ENCODE data around the gene PIM1. TPM values are rescaled to one million over a fixed set of nuclear protein-coding genes. Genes with fewer than 3 reads are reported as not detected.

PIM1 gene
- total RNA-seq, 1 donor from 2014 or later: 151 TPM

DNA sequence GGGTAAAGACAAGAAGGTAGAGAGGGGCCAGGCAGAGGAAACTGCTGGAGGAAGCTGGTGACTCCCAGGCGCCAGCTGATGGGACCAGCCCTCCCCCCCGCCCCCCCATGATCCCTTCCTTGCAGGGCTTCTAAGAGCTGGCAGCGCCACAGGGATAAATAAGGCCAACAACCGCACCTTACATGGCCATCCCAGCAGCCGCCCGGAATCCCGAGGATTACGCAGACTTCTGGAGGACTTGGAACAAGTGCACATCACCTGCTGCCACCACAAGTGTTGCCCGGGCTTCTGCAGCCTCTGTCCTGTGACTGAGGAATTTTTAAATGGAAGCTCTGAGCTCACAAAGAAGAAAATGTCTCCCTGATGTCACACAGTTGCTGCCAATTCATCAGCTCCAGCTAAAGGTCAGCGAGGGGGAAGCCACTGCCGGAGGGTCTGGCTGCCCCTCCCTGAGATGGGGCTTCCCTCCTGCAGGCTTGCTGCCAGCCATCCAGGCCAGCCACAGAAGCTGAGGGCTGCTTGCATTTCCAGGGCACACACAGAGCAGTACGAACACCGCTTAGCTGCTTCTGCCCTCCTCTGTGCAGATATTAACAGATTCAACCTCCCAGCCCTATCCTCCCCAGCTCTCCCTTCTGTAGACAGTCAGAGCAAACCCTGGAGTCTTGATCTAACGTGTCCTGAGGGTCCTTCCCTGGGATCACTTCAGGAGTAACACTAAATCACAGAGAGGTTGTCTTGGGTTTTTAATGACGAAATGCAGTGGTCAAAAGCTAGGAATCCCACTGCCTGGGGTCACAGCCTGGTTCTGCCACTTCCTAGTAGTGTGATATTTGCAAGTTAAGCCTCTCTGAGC, 38.6 kb upstream of the PIM1 start:
- Mint-ChIP-seq H3K36me3 (ENCODE audit: low read depth) (no peaks in the 10 kb centered on the region), H3K27me3 (ENCODE audit: low read depth) (peaks cover 7% of the 10 kb centered on the region), H3K4me1 (ENCODE audit: low read depth) (peaks cover 12% of the 10 kb centered on the region), H3K4me3 (ENCODE audit: low read depth) (no peak overlapping the region), H3K9me3 (no peaks in the 10 kb centered on the region), H3K27ac (no peak overlapping the region)
- intact Hi-C loops (cut with micrococcal nuclease): no loop called here
- DNase-seq (ENCODE audit: low spot score): no peak

DNA sequence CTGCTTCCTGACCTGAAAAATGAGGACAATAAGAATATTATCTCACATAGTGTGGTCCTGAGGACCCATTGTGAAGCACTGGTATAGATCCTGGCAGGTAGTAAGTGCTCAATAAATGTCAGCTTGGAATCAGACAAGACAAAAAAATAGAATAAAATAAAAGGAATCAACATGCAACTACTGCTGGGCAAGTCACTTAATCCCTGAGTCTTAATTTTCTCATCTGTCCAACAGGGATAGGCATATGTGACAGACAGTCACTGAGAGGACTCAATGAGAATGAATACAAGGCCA, 38.0 kb upstream of the PIM1 start:
- H3K36me3 Mint-ChIP-seq (ENCODE audit: low read depth): no peaks in the 10 kb centered on the region
- no peak for DNase-seq (ENCODE audit: low spot score)
- no peak overlapping the region for H3K4me3 Mint-ChIP-seq (ENCODE audit: low read depth)
- intact Hi-C loops (cut with micrococcal nuclease): no loop called here
- H3K4me1 Mint-ChIP-seq (ENCODE audit: low read depth): peaks cover 15% of the 10 kb centered on the region
- H3K9me3 Mint-ChIP-seq: no peaks in the 10 kb centered on the region
- peaks cover 4% of the 10 kb centered on the region for H3K27me3 Mint-ChIP-seq (ENCODE audit: low read depth)
- no peak overlapping the region for H3K27ac Mint-ChIP-seq

- Mint-ChIP-seq H3K27me3 (ENCODE audit: low read depth) (no peaks in the 10 kb centered on the region), H3K4me3 (ENCODE audit: low read depth) (no peak overlapping the region), H3K27ac (no peak overlapping the region), H3K4me1 (ENCODE audit: low read depth) (peaks cover 26% of the 10 kb centered on the region), H3K36me3 (ENCODE audit: low read depth) (no peaks in the 10 kb centered on the region), H3K9me3 (no peaks in the 10 kb centered on the region)
- intact Hi-C loops (cut with micrococcal nuclease): no loop called here
- no peak for DNase-seq (ENCODE audit: low spot score)
Observed at GRCh38 chr6:37134036-37134395, 35.9 kb upstream of the PIM1 start.

DNA sequence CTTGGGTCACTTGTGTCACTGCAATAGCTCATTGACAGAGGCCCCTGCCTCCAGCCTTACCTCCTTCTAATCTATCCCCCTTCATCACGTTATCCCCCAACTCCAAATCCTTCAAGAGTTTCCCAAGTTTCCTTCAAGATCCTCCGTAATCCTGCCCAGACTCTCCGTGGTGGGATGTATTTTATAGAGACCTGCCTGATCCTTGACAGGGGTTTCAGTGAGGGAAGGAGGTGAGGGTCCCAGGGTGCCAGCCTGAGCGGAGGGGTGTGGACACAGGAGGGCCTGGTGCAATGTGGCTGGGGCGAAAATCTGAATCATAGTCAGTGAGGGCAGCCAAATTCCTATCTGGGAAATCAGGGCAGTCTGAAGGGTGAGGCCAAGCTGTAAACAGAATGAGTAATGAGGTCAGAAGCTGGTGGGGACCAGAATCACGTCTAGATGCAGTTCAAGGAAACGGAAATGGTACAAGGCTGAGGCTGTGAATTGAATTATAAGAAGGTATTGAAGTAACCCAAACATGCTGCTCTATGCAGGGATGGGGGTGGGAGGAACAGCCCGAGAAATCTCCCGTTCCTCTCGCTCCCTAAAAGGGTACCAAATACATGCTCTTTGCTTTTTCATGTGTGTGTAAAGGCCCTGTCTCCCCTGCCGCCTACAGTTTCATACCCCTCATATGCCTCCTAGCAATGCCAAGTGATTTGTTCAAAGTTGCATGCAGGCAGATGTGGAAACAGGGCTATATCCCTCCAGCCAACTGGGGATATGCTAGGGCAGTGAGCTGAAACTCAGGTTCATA, 35.4 kb upstream of the PIM1 start:
- intact Hi-C loops (cut with micrococcal nuclease): loop anchor here (5.0 kb wide), 1 partner anchor 38 kb away; the partner anchor contains the start of gene PIM1
- Mint-ChIP-seq H3K27ac (peak overlapping the region; percentile 56), H3K9me3 (no peaks in the 10 kb centered on the region), H3K36me3 (ENCODE audit: low read depth) (no peaks in the 10 kb centered on the region), H3K4me3 (ENCODE audit: low read depth) (no peak overlapping the region), H3K4me1 (ENCODE audit: low read depth) (peaks cover 26% of the 10 kb centered on the region), H3K27me3 (ENCODE audit: low read depth) (no peaks in the 10 kb centered on the region)
- DNase-seq (ENCODE audit: low spot score): no peak

DNA sequence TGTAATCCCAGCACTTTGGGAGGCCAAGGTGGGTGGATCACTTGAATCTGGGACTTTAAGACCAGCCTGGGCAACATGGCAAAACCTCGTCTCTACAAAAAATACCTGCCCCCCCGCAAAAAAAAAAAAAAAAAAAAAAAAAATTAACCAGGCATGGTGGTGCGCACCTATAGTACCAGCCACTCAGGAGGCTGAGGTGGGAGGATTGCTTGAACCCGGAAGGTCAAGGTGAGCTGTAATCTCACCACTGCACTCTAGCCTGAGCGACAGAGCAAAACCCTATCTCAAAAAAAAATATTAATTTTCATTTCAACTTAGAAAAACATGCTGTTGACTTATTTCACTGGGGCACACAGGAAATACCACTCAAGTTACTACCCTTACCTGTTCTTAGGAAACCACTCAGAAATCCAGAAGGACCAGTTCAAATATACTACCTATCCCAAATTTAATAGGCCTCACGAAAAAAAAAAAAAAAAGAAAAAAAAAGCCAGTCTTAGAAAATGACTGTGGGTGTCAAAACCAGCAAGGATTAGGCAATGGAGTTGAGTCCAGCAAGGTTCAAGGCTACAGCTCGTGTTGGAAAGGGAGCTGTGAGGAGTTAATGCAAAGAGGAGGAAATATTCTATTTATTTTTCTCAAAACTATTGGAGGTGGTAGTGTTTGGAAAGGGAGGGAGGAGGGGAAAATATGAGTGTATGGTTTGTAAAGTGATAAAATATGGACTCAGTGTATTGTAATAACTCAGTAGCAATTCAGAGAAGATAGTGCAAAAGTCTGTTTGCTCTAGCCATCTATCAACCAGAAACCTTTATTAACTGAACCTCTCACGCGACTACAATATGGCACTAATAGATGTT, 33.9 kb upstream of the PIM1 start:
- H3K4me1 Mint-ChIP-seq (ENCODE audit: low read depth): peaks cover 24% of the 10 kb centered on the region
- intact Hi-C loops (cut with micrococcal nuclease): loop anchor here (5.0 kb wide), 1 partner anchor 36 kb away; the partner anchor contains the start of gene PIM1
- peak overlapping the region; percentile 42 for H3K27ac Mint-ChIP-seq
- H3K36me3 Mint-ChIP-seq (ENCODE audit: low read depth): no peaks in the 10 kb centered on the region
- no peak for DNase-seq (ENCODE audit: low spot score)
- H3K9me3 Mint-ChIP-seq: no peaks in the 10 kb centered on the region
- H3K27me3 Mint-ChIP-seq (ENCODE audit: low read depth): no peaks in the 10 kb centered on the region
- H3K4me3 Mint-ChIP-seq (ENCODE audit: low read depth): no peak overlapping the region

- no peak for DNase-seq (ENCODE audit: low spot score)
- intact Hi-C loops (cut with micrococcal nuclease): loop anchor here (1.0 to 5.0 kb wide), 2 partner anchors 27 to 35 kb away; partner anchors contain the start of gene PIM1
- Mint-ChIP-seq H3K4me1 (ENCODE audit: low read depth) (peaks cover 30% of the 10 kb centered on the region), H3K4me3 (ENCODE audit: low read depth) (no peak overlapping the region), H3K9me3 (no peaks in the 10 kb centered on the region), H3K27ac (no peak overlapping the region), H3K27me3 (ENCODE audit: low read depth) (no peaks in the 10 kb centered on the region), H3K36me3 (ENCODE audit: low read depth) (no peaks in the 10 kb centered on the region)
Observed at GRCh38 chr6:37136821-37137200, 33.1 kb upstream of the PIM1 start.

DNA sequence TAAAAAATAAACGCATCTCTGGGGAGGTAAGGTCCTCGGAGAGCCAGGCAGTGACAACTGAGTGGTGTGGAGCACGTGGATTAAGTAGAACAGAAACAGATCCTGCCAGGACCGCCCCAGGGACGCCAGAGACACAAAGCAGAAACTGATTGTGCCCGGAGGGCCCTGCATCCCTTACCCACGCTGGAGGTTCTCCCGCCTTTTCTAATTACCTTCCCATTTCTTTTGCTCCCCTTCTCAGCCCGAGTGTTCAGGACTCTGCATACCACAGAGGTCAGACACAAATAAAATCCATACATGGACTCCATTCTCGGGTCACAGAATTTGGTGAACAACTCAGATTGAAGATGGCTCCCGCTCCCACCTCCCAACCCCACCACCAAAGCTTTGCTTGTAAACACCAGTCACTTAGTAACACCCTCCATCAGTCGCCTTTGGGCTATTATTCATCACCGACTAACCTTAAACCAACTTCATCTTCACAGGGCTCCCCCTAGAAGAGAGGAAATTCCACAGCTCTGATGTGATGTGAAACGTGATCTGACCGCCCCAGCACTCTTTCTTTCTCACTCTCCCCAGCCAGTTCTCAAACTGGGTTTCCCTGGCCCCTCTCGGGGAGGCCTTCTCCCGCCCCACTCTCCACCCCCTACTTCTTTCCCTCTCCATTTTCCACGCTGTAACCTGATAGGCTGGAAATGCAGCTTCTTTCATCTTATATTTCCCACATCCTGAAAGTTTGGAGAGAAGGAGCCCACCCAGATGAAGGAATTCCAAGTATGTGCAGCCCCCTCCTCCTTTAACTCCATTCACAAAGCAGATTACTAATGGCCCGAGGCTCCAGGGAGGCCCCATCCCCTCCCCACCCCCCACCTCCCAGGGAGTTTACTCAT, 32.5 kb upstream of the PIM1 start:
- Mint-ChIP-seq H3K9me3 (no peaks in the 10 kb centered on the region), H3K27ac (peak overlapping the region; percentile 89), H3K36me3 (ENCODE audit: low read depth) (no peaks in the 10 kb centered on the region), H3K27me3 (ENCODE audit: low read depth) (no peaks in the 10 kb centered on the region), H3K4me3 (ENCODE audit: low read depth) (no peak overlapping the region), H3K4me1 (ENCODE audit: low read depth) (peaks cover 36% of the 10 kb centered on the region)
- intact Hi-C loops (cut with micrococcal nuclease): loop anchor here (1.0 to 5.0 kb wide), 3 partner anchors 18 to 35 kb away; partner anchors contain the start of gene PIM1
- DNase-seq (ENCODE audit: low spot score): no peak

GRCh38 chr6:37138856-37139229, 31.1 kb upstream of the PIM1 start:
- Mint-ChIP-seq H3K27ac (no peak overlapping the region), H3K27me3 (ENCODE audit: low read depth) (no peaks in the 10 kb centered on the region), H3K36me3 (ENCODE audit: low read depth) (no peaks in the 10 kb centered on the region), H3K4me1 (ENCODE audit: low read depth) (peaks cover 41% of the 10 kb centered on the region), H3K9me3 (no peaks in the 10 kb centered on the region), H3K4me3 (ENCODE audit: low read depth) (no peak overlapping the region)
- intact Hi-C loops (cut with micrococcal nuclease): loop anchor here (1.0 to 5.0 kb wide), 2 partner anchors 16 to 33 kb away; partner anchors contain the start of gene PIM1
- no peak for DNase-seq (ENCODE audit: low spot score)

- intact Hi-C loops (cut with micrococcal nuclease): loop anchor here (5.0 kb wide), 1 partner anchor 33 kb away; the partner anchor contains the start of gene PIM1
- DNase-seq (ENCODE audit: low spot score): no peak
- no peak overlapping the region for H3K27ac Mint-ChIP-seq
Observed at GRCh38 chr6:37139230-37139962, 30.6 kb upstream of the PIM1 start.

DNA sequence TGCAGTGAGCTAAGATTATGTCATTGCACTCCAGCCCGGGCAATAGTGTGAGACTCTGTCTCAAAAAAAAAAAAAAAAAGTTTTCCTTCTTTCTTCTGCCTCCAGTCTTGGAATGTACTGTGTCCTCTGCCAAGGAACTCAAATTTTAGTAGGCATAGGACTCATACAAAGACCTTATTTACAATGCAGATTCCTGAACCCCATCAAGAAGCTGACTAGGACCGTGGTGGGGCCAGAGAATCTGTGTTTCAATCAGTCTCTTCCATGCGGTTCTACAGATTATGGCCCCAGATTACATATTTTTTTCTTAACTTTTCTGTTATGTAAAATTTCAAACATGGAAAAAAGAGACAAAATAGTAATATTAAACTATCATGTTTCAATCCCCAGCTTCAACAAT, 29.8 kb upstream of the PIM1 start:
- Mint-ChIP-seq H3K27me3 (ENCODE audit: low read depth) (no peaks in the 10 kb centered on the region), H3K4me1 (ENCODE audit: low read depth) (peaks cover 31% of the 10 kb centered on the region), H3K4me3 (ENCODE audit: low read depth) (no peak overlapping the region), H3K36me3 (ENCODE audit: low read depth) (no peaks in the 10 kb centered on the region), H3K9me3 (no peaks in the 10 kb centered on the region), H3K27ac (no peak overlapping the region)
- intact Hi-C loops (cut with micrococcal nuclease): no loop called here
- no peak for DNase-seq (ENCODE audit: low spot score)

More at GRCh38 chr6:37139230-37139962, 30.6 kb upstream of the PIM1 start:
- Mint-ChIP-seq H3K9me3 (no peaks in the 10 kb centered on the region), H3K4me3 (ENCODE audit: low read depth) (no peak overlapping the region), H3K4me1 (ENCODE audit: low read depth) (peaks cover 37% of the 10 kb centered on the region), H3K27me3 (ENCODE audit: low read depth) (no peaks in the 10 kb centered on the region), H3K36me3 (ENCODE audit: low read depth) (no peaks in the 10 kb centered on the region)

- intact Hi-C loops (cut with micrococcal nuclease): no loop called here
- peak overlapping the region; percentile 63 for H3K27ac Mint-ChIP-seq
- DNase-seq (ENCODE audit: low spot score): no peak
- H3K4me3 Mint-ChIP-seq (ENCODE audit: low read depth): no peak overlapping the region
- no peaks in the 10 kb centered on the region for H3K27me3 Mint-ChIP-seq (ENCODE audit: low read depth)
- H3K9me3 Mint-ChIP-seq: no peaks in the 10 kb centered on the region
- H3K36me3 Mint-ChIP-seq (ENCODE audit: low read depth): no peaks in the 10 kb centered on the region
- H3K4me1 Mint-ChIP-seq (ENCODE audit: low read depth): peaks cover 30% of the 10 kb centered on the region
Observed at GRCh38 chr6:37141281-37142049, 28.5 kb upstream of the PIM1 start.

All from activated T-helper 2 cell treated with anti-CD3 and anti-CD28 coated beads, Interferon-gamma antibody, Interleukin-2, Interleukin-4, amounts not matched to agents 10 μg/mL and 5 μg/mL and 100 μg/mL, durations not matched to agents 14 hours and 24 hours and 36 hours (primary cell).